UCSD-AML1 (cell line): ENCODE results near the gene PPP1R3C.

Source experiments
- DNase-seq: peaks from one replicate; lab custom pipeline; 2025; ENCODE audit not compliant: unreplicated experiment; lab: John Stamatoyannopoulos, UW

The PPP1R3C gene

DNA sequence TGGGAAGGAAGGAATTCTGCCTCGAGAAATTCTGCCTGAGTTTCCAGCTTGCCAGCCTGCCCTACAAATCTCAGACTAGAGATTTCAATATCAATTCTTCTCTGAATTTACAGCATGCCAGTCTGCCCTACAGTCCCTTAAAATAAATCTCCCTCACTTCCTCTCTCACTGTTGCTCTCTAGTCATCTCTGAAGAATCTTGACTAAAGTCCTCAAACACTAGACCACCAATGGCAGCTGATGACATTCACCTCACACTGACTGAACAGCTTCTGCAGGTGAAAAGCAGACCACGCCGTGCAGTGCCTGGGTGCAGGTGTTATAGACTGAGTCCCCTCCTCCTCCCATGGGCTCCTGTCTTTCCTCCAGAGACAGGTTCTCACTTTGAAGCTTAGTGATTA is 30.4 kb downstream of the PPP1R3C start:
- no peak for DNase-seq

- no peak for DNase-seq
Measured at GRCh38 chr10:91601212-91601611, 31.7 kb downstream of the PPP1R3C start.

GRCh38 chr10:91598211-91598977 is 34.5 kb downstream of the PPP1R3C start:
- DNase-seq = no peak

- DNase-seq = no peak
Measured at GRCh38 chr10:91597197-91597881, 35.5 kb downstream of the PPP1R3C start.

DNA sequence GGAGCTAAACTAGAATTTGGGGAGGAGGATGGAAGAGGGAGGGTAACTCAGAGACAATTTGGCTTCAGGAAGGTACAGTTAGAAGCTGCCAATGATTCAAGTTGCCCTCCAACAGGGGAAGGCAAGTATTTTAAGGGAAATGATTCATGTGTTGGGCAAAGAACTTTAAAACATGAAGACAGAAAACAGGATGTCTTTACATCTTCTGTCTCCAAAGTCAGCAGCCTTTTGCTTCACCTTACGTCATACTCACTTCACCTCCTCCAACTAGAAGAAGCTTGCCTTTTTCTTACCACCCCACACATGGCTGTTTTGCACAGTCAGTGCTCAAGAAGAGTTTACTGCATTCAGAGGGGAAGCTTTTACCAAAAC is 36.1 kb downstream of the PPP1R3C start:
- DNase-seq = no peak

- no peak for DNase-seq
Measured at GRCh38 chr10:91593834-91594233, 39.0 kb downstream of the PPP1R3C start.

DNA sequence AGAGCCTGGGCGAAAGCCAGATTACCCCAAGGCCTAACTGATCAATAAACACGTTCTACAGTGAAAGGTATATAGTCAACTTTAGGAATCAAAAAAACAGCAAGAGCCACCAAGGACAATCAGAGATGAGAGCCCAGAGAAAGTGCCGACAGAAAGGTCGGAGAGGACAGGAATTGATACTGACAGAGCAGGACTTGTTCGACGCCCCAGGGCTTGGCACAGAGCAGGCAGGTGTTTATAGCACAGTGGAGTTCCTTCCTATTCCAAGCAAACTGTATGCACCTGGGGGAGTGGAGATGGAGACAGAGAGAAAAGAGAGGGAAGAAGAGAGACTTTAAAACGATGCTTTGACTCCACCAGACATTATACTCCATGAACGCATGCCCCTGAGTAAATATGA is 39.5 kb downstream of the PPP1R3C start:
- no peak for DNase-seq

GRCh38 chr10:91592266-91592975 is 40.5 kb downstream of the PPP1R3C start:
- DNase-seq = no peak

GRCh38 chr10:91591797-91592174 is 41.1 kb downstream of the PPP1R3C start:
- no peak for DNase-seq

DNA sequence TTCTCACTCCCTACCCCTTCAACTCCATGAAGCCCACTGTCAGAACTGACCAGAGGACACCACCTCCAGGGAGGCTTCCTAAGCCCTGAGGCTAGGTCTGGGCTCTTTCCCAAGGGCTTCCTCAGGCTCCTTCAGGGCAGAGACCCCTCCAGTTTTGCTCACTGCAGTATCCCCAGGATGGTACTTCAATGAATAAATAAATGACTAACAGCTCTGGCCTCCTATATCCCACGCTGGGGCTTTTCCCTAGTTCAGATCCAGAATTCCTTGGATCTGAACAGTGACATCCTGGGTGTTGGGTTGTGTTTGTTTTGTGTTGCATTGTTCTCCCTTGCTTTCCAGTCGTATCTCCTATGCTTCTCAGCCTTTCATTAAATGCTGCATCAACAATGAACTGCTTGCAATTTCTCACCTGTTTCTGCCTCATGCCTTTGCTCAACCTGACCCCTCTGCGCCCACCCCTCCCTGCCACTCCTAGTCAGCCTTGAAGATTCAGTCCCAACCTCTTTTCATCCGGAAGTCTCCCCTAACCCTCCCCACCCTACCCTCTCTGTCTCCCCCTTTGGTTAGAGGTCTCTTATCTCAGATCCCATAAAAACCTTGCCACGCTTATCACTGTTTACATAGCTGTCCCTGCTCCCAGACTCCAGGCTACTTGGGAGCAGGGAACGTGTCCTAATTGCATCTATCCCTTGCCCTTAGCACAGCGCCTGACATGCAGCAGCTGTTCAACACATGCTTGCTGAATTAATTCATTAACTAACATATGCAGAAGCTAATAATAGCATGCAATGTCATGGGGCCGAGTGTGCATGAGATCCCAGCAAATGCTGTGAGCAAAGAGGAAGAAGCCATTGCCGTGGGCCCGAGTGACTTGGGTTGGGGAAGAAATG is 41.7 kb downstream of the PPP1R3C start:
- no peak for DNase-seq

DNA sequence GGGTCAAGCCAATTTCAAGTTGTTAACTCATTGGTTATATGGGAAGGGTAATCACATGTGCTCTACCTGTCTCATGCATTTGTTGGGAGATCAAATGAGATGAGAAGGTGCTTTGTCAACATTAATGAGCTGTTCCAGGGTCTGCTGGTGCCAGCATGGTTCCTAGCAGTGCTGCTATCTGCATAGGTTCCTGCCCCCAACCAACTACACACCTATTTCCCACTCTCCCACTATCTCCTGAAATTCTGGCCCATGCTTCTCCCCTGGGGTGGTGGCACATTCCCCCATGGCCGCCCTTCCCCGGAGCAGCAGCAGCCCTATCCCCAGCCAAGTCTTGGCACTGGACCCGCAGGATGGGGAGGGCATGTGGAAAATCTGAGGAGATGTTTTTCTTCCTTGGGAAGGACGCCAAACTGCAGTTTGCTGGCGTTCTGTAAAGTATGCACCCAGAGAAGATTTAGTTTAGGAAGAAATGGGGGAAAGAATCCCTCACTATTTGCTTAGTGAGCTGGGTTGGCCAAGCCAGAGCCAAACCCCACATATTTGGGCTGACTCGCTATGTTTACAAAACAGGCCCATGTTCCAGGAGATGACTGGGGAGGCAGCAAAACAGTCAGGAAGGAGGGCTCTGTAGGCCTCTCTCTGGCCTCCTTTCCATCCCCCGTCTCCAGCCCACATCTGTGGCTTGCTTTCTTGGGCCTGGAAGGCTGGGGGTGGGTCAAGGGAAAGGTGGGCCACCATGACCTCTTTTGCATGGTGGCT is 42.5 kb downstream of the PPP1R3C start:
- no peak for DNase-seq

GRCh38 chr10:91589658-91590035 is 43.2 kb downstream of the PPP1R3C start:
- no peak for DNase-seq

DNA sequence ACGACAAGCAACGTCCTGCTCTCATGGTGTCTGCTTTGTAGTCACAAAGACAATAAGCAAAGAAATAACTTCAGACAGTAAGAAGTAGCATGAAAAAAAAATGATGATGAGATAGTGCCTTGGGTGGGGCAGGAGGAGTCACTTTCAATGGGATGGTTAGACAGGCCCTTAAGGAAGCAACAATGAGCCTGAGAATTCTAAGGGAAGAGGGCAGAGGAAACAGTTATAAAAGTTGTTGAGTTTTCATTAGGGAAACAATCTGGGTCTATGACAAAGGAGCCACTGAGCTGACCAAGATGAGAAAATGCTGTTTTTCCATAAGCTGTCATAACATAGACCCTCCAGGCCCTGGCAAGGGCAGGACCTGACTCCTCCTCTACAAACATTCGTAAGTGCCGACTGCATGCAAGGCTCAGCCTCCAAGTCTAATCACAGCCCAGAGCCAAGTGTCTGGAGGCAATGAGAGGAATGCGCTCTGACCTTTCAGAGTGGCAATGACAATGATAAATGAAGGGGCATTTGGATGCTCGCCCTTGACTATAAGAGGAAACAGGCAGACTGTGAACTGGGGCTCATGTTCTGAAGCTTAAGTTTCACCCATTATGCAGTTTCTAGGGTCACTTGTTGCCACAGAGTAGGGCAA is 43.7 kb downstream of the PPP1R3C start:
- DNase-seq = no peak

DNA sequence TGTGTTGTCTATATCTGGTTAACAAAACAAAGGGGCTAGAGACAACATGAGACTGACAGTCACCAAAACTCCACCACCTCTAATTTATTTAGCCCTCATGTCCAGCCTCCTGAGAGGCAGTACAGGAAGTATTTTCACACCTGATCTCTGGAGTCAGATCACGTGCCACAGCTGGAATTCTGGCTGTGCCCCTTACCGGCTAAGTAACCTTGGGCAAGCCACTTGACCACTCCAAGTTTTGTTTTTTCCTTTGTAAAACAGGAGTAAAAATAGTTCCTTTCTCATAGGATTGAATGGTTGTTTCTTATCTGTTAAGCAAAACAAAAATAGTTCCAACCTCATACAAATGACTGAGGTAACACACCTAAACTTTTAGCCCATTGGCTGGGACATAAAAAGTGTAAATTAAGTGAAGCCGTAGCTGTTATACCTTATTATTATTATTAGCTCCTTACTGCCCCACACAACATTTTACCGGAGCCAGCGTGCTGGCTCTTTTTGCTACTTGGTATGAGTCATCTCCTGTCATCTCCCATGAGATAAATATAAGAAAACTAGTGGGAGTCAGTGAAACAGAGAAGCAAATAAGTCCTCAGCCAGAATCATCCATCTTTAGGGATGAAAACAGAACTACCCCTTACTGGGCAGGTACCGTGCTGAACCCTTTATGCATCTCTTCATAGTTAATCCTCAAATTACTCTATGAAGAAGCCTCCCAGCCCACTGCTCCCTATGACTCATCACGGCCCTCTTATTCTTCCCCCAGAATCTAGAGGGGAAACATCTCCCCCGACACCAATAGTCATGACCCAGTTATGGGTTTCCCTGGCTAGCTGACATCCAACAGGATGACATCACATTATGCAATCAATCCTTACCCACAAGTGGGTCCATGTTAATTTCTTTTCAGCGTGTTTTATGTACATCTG is 44.9 kb downstream of the PPP1R3C start:
- no peak for DNase-seq

DNA sequence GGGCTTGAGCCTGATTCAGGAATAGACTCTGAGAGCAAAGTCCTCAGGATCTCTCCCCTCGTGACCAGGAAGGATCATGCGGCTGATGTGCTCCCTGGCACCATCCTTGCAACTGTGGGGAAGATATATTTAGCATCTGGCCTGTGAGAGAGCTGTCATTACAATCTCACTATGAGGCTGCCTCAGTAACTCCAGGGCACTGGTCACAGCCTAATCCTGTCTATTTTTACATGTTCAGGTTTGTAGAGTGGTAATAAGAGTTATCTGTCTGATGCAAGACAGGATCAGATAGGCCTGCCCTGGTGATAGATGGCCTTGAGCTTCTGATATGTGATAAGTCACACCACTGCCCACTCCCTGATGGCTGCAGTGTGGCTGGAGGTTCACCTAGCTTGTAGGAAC is 50.7 kb downstream of the PPP1R3C start:
- no peak for DNase-seq

DNA sequence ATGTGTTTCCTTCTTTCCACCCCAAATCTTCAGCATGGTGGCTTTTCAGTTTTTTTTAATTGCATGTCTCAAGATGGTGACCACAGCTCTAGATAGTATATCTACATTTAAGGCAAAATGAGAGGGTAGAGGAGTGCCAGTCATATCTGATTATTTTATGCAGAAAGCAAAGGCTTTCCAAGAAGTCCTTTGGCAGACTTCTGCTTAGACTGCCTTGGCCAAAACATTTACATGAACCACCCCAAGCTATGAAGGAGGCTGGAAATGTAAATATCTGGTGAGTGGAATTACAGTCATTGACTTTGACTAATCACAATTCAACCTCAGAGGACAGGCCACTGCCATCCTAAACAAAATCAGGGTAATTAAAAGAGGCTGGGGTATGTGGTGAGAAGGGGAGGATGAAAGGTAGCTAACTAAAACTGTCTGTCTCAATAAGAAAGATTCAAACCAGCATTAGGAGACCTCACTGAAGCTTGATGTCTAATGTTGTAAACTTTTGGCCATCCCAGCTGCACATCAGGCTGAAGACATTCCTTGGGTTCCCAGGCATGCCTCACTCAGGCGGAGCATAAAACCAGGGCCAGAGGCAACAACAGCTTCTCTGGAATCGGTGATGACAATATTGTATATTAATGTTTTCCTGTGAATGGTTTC is 53.4 kb downstream of the PPP1R3C start:
- no peak for DNase-seq
